Ascending aorta (tissue), 2 donors: ENCODE results near the gene ZEB2. TPM values are rescaled to one million over a fixed set of nuclear protein-coding genes. Genes with fewer than 3 reads are reported as not detected.

ENCODE experiments used
- DNase-seq, 2 donors: peaks; one replicate each; pipeline ENCODE4 v3.0.0-alpha.2; 2019; ENCODE audit warnings: low spot score in 2 of 2
- H3K27ac ChIP-seq, 2 donors: fragments of 200-600 bp; sonication (generic); one replicate each; pipeline ENCODE4 v1.5.1; 2016 to 2017; ENCODE audit warnings: mild to moderate bottlenecking in 1 of 2
- H3K27me3 ChIP-seq: fragments of 200-600 bp; sonication (generic); one replicate; pipeline ENCODE4 v1.5.1; 2017
- H3K36me3 ChIP-seq, 2 donors: fragments of 200-600 bp; sonication (generic); one replicate each; pipeline ENCODE4 v1.5.1; 2016
- H3K4me1 ChIP-seq, 2 donors: fragments of 200-600 bp; sonication (generic); one replicate each; pipeline ENCODE4 v1.5.1; 2016 to 2017; ENCODE audit warnings: mild to moderate bottlenecking in 1 of 2
- H3K4me3 ChIP-seq, 2 donors: fragments of 200-600 bp; sonication (generic); one replicate each; pipeline ENCODE4 v1.5.1; 2016 to 2017; ENCODE audit warnings: mild to moderate bottlenecking in 1 of 2
- H3K9me3 ChIP-seq, 2 donors: fragments of 200-600 bp; sonication (generic); one replicate each; pipeline ENCODE4 v1.5.1; 2016
- intact Hi-C: fragments of 100-400 bp; cut with DNase I; formaldehyde crosslinking; loops from one replicate; pipeline ENCODE4 v1.15.1; 2023
- total RNA-seq: library from RNA; depleted of rRNA; stranded (reverse); fragments of >200 nt; gene quantifications from one replicate; pipeline ENCODE4 v1.1.0, GENCODE V29; 2016
- TF ChIP-seq, protein P1 (sequence below), 3 experiments: fragments of 200-600 bp in 2 of 3; fragments of 450-650 bp in 1 of 3; sonication (generic) in 2 of 3; IDR thresholded peaks; one replicate each; pipeline ENCODE4 v1.5.1; 2016 to 2019; ENCODE audit warnings: antibody characterized with exemption in 3 of 3, mild to moderate bottlenecking in 1 of 3, moderate library complexity in 1 of 3

The ZEB2 gene
- total RNA-seq, 1 donor from 2014 or later, result 74.6 TPM

DNA sequence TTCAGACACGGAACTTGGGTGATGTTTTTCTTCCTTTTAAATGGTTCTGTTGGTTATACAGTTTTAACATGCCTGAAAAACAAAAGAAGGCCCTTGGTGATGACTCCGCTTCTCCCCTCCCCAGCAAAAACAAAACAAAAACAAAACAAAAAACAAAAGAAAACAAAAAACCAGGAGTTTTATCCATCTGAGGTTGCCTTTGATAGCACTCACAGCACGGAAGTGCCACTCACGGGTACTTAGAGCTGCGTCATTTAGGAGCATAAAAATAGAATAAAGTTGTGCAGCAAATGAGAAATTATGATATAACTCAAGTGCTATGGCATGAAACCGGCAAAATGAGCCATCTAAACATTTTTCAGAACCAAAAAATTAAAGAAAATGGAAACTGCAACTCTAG lies 57.7 kb downstream of the ZEB2 start:
- Histone ChIP-seq H3K9me3 (no peaks in the 10 kb centered on the region), H3K27me3 (no peaks in the 10 kb centered on the region), H3K27ac (peak overlapping the region; percentile 44 to 69), H3K36me3 (no peaks in the 10 kb centered on the region), H3K4me1 (peaks cover 5 to 24% of the 10 kb centered on the region in 2 donors), H3K4me3 (peak overlapping the region; percentile 12 to 16)
- no peak for DNase-seq
- intact Hi-C loops, result no loop called here
- TF ChIP-seq, protein P1, sequence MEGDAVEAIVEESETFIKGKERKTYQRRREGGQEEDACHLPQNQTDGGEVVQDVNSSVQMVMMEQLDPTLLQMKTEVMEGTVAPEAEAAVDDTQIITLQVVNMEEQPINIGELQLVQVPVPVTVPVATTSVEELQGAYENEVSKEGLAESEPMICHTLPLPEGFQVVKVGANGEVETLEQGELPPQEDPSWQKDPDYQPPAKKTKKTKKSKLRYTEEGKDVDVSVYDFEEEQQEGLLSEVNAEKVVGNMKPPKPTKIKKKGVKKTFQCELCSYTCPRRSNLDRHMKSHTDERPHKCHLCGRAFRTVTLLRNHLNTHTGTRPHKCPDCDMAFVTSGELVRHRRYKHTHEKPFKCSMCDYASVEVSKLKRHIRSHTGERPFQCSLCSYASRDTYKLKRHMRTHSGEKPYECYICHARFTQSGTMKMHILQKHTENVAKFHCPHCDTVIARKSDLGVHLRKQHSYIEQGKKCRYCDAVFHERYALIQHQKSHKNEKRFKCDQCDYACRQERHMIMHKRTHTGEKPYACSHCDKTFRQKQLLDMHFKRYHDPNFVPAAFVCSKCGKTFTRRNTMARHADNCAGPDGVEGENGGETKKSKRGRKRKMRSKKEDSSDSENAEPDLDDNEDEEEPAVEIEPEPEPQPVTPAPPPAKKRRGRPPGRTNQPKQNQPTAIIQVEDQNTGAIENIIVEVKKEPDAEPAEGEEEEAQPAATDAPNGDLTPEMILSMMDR (IDR thresholded peaks at IDR 0.05), result no peak

DNA sequence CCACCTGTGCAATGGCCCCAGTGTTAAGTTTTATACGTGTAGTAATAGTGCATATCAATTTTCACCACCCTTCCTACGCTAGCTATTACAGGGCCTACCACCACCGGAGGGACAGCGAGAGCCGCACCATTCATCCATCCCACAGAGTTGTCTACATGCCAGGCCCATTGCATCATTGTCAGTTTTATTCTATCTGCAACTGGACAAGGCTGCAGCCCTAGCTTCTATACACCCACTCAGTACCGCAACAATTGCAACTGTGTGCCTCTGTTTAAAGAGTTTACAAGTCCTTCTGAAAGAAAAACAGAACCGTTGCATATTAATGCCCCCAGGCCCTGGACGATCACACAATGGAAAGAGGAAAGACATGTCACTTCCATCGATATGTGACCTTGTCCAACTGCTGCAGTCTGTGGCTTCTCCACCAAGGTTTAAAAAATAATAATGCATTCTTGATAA lies 58.6 kb downstream of the ZEB2 start:
- Histone ChIP-seq H3K27me3 (no peaks in the 10 kb centered on the region), H3K4me1 (peaks cover 11 to 33% of the 10 kb centered on the region in 2 donors), H3K9me3 (no peaks in the 10 kb centered on the region), H3K36me3 (no peaks in the 10 kb centered on the region), H3K27ac (peak overlapping the region in 1 of 2 donors; percentile 69), H3K4me3 (no peak overlapping the region)
- DNase-seq, result no peak
- TF ChIP-seq, protein P1 (IDR thresholded peaks at IDR 0.05), result no peak
- intact Hi-C loops, result no loop called here

DNA sequence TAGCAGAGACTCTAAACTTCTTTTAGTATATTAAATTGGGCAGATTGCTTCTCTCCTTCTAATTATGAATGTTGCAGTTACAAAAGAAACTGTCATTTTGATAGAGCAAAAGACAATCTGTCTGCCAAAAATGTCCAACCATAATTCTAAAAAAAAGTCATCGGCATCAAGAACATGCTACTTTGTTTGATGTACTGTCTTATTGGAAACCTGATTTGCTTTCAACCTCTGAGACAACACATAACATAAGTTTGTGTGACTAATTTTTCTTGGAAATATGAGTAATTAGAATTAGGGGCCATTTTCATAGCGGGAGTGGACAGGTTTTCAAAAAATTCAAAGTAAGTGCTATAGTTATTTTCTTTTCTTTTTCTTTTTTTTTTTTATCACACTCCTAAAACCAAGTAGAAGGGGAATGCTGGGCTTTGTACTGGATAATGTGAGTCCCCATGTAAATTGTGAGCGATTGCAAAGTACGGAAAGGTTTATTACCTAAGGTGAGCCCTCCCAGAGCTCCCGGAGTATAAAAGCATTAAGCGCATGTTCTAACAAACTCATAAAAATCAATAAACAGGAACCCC lies 59.1 kb downstream of the ZEB2 start:
- peaks cover 11 to 38% of the 10 kb centered on the region in 2 donors for H3K4me1 ChIP-seq
- TF ChIP-seq, protein P1 (IDR thresholded peaks at IDR 0.05), result no peak
- no peak for DNase-seq
- no peak overlapping the region for H3K4me3 ChIP-seq
- H3K27ac ChIP-seq, result peak overlapping the region; percentile 31 to 69
- H3K36me3 ChIP-seq, result no peaks in the 10 kb centered on the region
- H3K27me3 ChIP-seq, result no peaks in the 10 kb centered on the region
- intact Hi-C loops, result no loop called here
- H3K9me3 ChIP-seq, result no peaks in the 10 kb centered on the region

DNA sequence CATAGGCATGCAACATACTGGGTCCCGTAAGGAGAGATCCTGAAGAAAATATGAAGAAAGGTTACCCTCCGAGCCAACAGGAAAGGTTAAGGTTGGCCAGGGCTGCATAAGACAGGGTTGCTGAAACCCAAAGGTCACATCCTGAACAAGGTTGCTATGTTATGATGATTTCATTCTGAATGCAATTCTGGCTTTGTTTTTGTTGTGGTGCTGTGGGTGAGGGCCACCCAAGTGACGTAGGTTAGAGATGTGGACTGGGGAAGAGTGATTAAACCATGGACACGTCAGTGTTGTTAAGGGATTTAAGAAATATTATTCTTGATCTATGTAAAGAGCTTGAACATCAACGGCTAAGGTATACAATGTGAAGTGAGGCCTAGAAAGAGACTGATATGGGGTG lies 60.0 kb downstream of the ZEB2 start:
- Histone ChIP-seq H3K27ac (peak overlapping the region; percentile 31 to 57), H3K4me1 (peaks cover 11 to 44% of the 10 kb centered on the region in 2 donors), H3K36me3 (no peaks in the 10 kb centered on the region), H3K4me3 (peak overlapping the region; percentile 5 to 34), H3K27me3 (no peaks in the 10 kb centered on the region), H3K9me3 (no peaks in the 10 kb centered on the region)
- intact Hi-C loops, result loop anchor here (10.0 kb wide), 2 partner anchors 545 to 975 kb away; no protein-coding TSS in a partner anchor
- peak in 1 of 2 donors; percentile 69 for DNase-seq
- TF ChIP-seq, protein P1 (IDR thresholded peaks at IDR 0.05), result no peak

DNA sequence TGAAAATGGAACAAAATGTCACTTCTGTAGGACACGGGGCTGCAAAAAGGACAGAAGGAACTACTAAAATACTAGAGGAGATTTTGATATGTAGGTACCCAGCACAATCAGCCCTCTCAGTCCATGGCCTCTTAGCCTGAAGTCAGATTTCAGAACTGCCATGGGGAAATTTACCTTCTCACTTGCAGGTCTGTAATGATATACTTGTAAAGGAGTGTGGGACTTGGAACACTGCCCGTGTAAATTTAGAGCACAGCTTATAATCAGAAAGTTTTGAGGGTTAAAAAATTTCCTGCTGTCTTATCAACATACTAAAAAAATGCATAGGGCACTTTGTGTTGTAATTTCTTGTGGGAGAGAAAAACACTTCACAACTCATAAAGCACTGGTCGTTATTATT lies 60.6 kb downstream of the ZEB2 start:
- Histone ChIP-seq H3K4me1 (peaks cover 11 to 49% of the 10 kb centered on the region in 2 donors), H3K27me3 (no peaks in the 10 kb centered on the region), H3K27ac (peak overlapping the region; percentile 31 to 57), H3K36me3 (no peaks in the 10 kb centered on the region), H3K4me3 (peak overlapping the region in 1 of 2 donors; percentile 34), H3K9me3 (no peaks in the 10 kb centered on the region)
- TF ChIP-seq, protein P1 (IDR thresholded peaks at IDR 0.05), result no peak
- no peak for DNase-seq
- intact Hi-C loops, result loop anchor here (10.0 kb wide), 2 partner anchors 546 to 974 kb away; no protein-coding TSS in a partner anchor
